Peyer's patch (tissue), 4 donors: ENCODE measurements around the gene PYGL.

ENCODE experiments used
- CTCF ChIP-seq, 6 experiments: fragments of 450-650 bp in 4 of 6; fragments of 200-600 bp in 2 of 6; sonication (generic) in 1 of 6; IDR thresholded peaks; one replicate each; pipeline ENCODE4 v1.5.1; 2017 to 2019; ENCODE audit warnings: antibody characterized with exemption in 6 of 6, mild to moderate bottlenecking in 3 of 6, moderate library complexity in 1 of 6
- POLR2A ChIP-seq, 2 donors: fragments of 450-650 bp; IDR thresholded peaks; one replicate each; pipeline ENCODE4 v1.5.1; 2017; ENCODE audit warnings: antibody characterized with exemption in 2 of 2, mild to moderate bottlenecking in 2 of 2, moderate library complexity in 2 of 2

- no peak for TF ChIP-seq CTCF (IDR thresholded peaks at IDR 0.05)
- no peak for TF ChIP-seq POLR2A (IDR thresholded peaks at IDR 0.05)
Observed at GRCh38 chr14:50910495-50911420, 33.5 kb downstream of the PYGL start.
